GM21529 (cell line): ENCODE data around the gene ARHGAP11A.

Source experiments
- ATAC-seq: cut with Tn5 transposase; IDR thresholded peaks from one replicate; pipeline ENCODE4 v1.9.1; 2021; ENCODE audit not compliant: unreplicated experiment

Gene ARHGAP11A

GRCh38 chr15:32685576-32685975, 70.3 kb downstream of the ARHGAP11A start:
- no peak for ATAC-seq

- ATAC-seq: no peak
Observed at GRCh38 chr15:32687556-32687955, 72.3 kb downstream of the ARHGAP11A start.

GRCh38 chr15:32688151-32688639, 72.9 kb downstream of the ARHGAP11A start:
- no peak for ATAC-seq
